DOHH2 (cell line): ENCODE results near the gene RNF217.

Source experiments
- CTCF ChIP-seq: fragments of 200-600 bp; sonication (generic); IDR thresholded peaks from one replicate; pipeline ENCODE4 v1.5.1; 2014; ENCODE audit warnings: antibody characterized with exemption, mild to moderate bottlenecking, low read depth, low read length; ENCODE audit not compliant: poor library complexity, severe bottlenecking
- EZH2phosphoT487 ChIP-seq: fragments of 200-600 bp; sonication (generic); IDR thresholded peaks from 2 replicates; pipeline ENCODE4 v1.6.1; 2017; ENCODE audit warnings: borderline replicate concordance, mild to moderate bottlenecking, antibody characterized with exemption, low read length, moderate library complexity, mixed read lengths

- TF ChIP-seq CTCF (no peak), EZH2phosphoT487 (no peak)
Observed at GRCh38 chr6:124984668-124985338, 22.6 kb downstream of the RNF217 start.
